B cell (primary cell): Measurements from ENCODE around the gene TBC1D17. TPM values are rescaled to one million over a fixed set of nuclear protein-coding genes. Genes with fewer than 3 reads are reported as not detected.

ENCODE experiments used
- ATAC-seq: fragments of 200-7000 bp; cut with Tn5 transposase; one replicate; pipeline ENCODE4 v1.10.0; 2021; ENCODE audit warnings: low read depth, mild to moderate bottlenecking, moderate number of reproducible peaks, moderate library complexity
- CTCF ChIA-PET: fragments of 350-600 bp; sonication (Branson Sonifier 250); formaldehyde crosslinking; loops from one replicate; lab custom pipeline; 2021; ENCODE audit warnings: antibody characterized with exemption, inconsistent platforms; lab: Charles Lee
- POLR2A ChIA-PET: fragments of 350-600 bp; sonication (Branson Sonifier 250); formaldehyde crosslinking; loops from one replicate; lab custom pipeline; 2021; ENCODE audit warnings: antibody characterized with exemption; lab: Charles Lee
- DNase-seq: peaks from one replicate; pipeline ENCODE4 v3.0.0; 2013
- H2AFZ ChIP-seq: 2 replicates; pipeline ENCODE4 v1.6.1; 2012; ENCODE audit warnings: mild to moderate bottlenecking, low read depth, low read length; ENCODE audit not compliant: insufficient read depth, poor library complexity, severe bottlenecking
- H3K27ac ChIP-seq, 2 donors: 1 replicate in 1 of 2; 2 replicates in 1 of 2; pipeline ENCODE4 v1.5.1; 2012 to 2013; ENCODE audit warnings: low read length in 2 of 2, mild to moderate bottlenecking in 2 of 2, moderate library complexity in 1 of 2
- H3K27me3 ChIP-seq, 4 experiments: fragments of 200-600 bp in 1 of 4; sonication (generic) in 1 of 4; replicated peaks in 1 of 4; 1 replicate in 2 of 4; 2 replicates in 2 of 4; pipeline versions ENCODE4 v1.6.1 to v1.7.0; 2013 to 2016; ENCODE audit warnings: low read length in 3 of 4, mild to moderate bottlenecking in 2 of 4, mixed read lengths in 1 of 4, moderate library complexity in 1 of 4; ENCODE audit not compliant: insufficient read depth in 4 of 4, control insufficient read depth in 3 of 4; ENCODE audit errors: control extremely low read depth in 1 of 4
- H3K36me3 ChIP-seq, 2 experiments: replicated peaks in 1 of 2; 1 replicate in 1 of 2; 2 replicates in 1 of 2; pipeline versions ENCODE4 v1.6.1 to v1.7.1; 2013; ENCODE audit warnings: low read length in 1 of 2; ENCODE audit not compliant: insufficient read depth in 2 of 2, control insufficient read depth in 1 of 2; ENCODE audit errors: control extremely low read depth in 1 of 2, extremely low read depth in 1 of 2
- H3K4me1 ChIP-seq, 2 donors: fragments of 200-600 bp in 1 of 2; sonication (generic) in 1 of 2; 1 replicate in 1 of 2; 2 replicates in 1 of 2; pipeline versions ENCODE4 v1.5.1 to v1.6.1; 2013 to 2017; ENCODE audit warnings: low read length in 2 of 2; ENCODE audit not compliant: control insufficient read depth in 2 of 2, insufficient read depth in 2 of 2
- H3K4me2 ChIP-seq: replicated peaks from 2 replicates; pipeline ENCODE3; 2012; ENCODE audit warnings: mild to moderate bottlenecking, low read depth, low read length; ENCODE audit not compliant: poor library complexity, severe bottlenecking
- H3K4me3 ChIP-seq, 5 experiments: fragments of 200-600 bp in 1 of 5; sonication (generic) in 1 of 5; 1 replicate in 3 of 5; 2 replicates in 2 of 5; pipeline versions ENCODE4 v1.5.1 to v1.7.0; 2011 to 2016; ENCODE audit warnings: low read length in 4 of 5, mild to moderate bottlenecking in 4 of 5, low read depth in 2 of 5, control low read depth in 1 of 5, moderate library complexity in 1 of 5; ENCODE audit not compliant: insufficient read depth in 1 of 5; ENCODE audit errors: control extremely low read depth in 1 of 5, extremely low read depth in 1 of 5
- H3K79me2 ChIP-seq: fragments of 200-600 bp; sonication (generic); one replicate; pipeline ENCODE4 v1.6.0; 2016; ENCODE audit warnings: low read length; ENCODE audit not compliant: control insufficient read depth, insufficient read depth
- H3K9ac ChIP-seq: fragments of 200-600 bp; sonication (generic); 2 replicates; pipeline ENCODE4 v1.6.1; 2017; ENCODE audit warnings: mild to moderate bottlenecking, low read length, moderate library complexity
- H3K9me3 ChIP-seq, 3 donors: one replicate each; pipeline versions ENCODE4 v1.6.1 to v1.7.1; 2013; ENCODE audit warnings: low read length in 2 of 3; ENCODE audit not compliant: control insufficient read depth in 2 of 3, insufficient read depth in 1 of 3; ENCODE audit errors: control extremely low read depth in 1 of 3
- H4K20me1 ChIP-seq: 2 replicates; pipeline ENCODE4 v1.6.0; 2012; ENCODE audit warnings: mild to moderate bottlenecking, low read length; ENCODE audit not compliant: insufficient read depth, control insufficient read depth, poor library complexity, severe bottlenecking
- H3K27ac Mint-ChIP-seq: one replicate; pipeline ENCODE4 v1.8.0; 2021; ENCODE audit warnings: mixed read lengths
- H3K27me3 Mint-ChIP-seq: one replicate; pipeline ENCODE4 v1.8.0; 2021; ENCODE audit warnings: mixed read lengths
- H3K4me1 Mint-ChIP-seq: one replicate; pipeline ENCODE4 v1.8.0; 2021; ENCODE audit warnings: mixed read lengths
- H3K4me3 Mint-ChIP-seq: one replicate; pipeline ENCODE4 v1.8.0; 2021; ENCODE audit warnings: mixed read lengths
- H3K9me3 Mint-ChIP-seq: one replicate; pipeline ENCODE4 v1.8.0; 2022; ENCODE audit warnings: mixed read lengths; ENCODE audit not compliant: insufficient read depth
- EZH2 ChIP-seq: IDR thresholded peaks from 2 replicates; pipeline ENCODE4 v1.6.1; 2012; ENCODE audit warnings: borderline replicate concordance, low read depth, mild to moderate bottlenecking, moderate library complexity, low read length; ENCODE audit not compliant: insufficient read depth, poor library complexity, severe bottlenecking
- WGBS: methylation state at CpG from one replicate; pipeline ENCODE4 v1.1.5; 2013; ENCODE audit warnings: missing lambda C conversion rate; ENCODE audit not compliant: insufficient coverage; 5-methylcytosine and 5-hydroxymethylcytosine counted together
- intact Hi-C: fragments of 100-400 bp; cut with micrococcal nuclease; formaldehyde crosslinking; loops from one replicate; pipeline ENCODE4 v1.10.0; 2022
- polyA plus RNA-seq: library from polyadenylated mRNA; depleted of rRNA; stranded (reverse); fragments of >200 nt; gene quantifications from 2 replicates; pipeline ENCODE4 v1.2.3, GENCODE V29; 2012
- total RNA-seq, 2 donors: library from RNA; stranded (reverse); fragments of 120-200 nt in 1 of 2; gene quantifications; 1 replicate in 1 of 2; 2 replicates in 1 of 2; pipeline versions ENCODE4 v1.2.3 to v1.2.4, GENCODE V29; 2013 to 2022
- TF ChIP-seq, protein P1 (sequence below): fragments of 200-600 bp; IDR thresholded peaks from one replicate; pipeline ENCODE4 v1.8.0; 2022; ENCODE audit warnings: antibody characterized with exemption, mild to moderate bottlenecking

TBC1D17 gene
- total and polyA plus RNA-seq, 2 donors (not counting 1 experiment from before 2014, with no cell fraction given): 85.7 to 98.7 TPM

DNA sequence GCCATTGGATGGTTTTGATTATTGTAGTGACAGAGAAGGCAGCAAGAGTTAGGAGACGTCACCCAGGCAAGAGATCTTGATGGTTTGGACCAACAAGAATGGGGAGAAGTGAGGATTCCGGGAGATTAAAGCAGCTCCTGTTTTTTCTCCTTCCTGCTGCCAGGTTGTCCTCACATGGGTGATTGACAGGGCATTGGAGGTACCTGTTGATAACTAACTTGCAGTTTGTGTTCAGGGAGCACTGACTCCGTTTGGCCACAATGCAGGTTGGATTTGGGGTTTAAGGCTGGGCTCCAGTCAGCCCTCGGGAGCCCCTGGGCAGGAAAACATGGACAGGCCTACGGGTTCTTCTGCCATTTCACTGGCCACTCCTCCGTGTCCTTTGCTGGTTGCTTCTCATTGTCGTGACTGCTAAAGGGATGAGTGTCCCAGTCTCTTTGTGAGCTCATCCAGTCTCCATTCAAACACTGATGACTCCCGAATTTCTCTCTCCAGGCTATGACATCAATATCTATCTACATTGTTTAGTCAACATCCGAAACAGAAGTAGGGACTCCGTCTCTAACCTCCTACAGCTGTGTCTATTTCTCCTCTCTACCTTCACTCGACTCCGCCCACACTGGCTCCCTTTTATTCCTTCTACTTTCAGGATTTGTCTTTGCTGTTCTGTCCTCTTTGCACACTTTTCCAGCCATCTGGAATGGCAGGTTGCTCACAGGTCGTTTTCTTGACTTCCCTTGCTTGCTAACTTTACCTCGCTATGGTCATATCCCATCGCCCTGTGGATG lies 27.9 kb upstream of the TBC1D17 start:
- Histone ChIP-seq H3K4me1 (peaks cover 41 to 60% of the 10 kb centered on the region in 2 donors), H3K36me3 (peaks cover 0 to 4% of the 10 kb centered on the region in 2 experiments), H3K9me3 (peaks cover 0 to 6% (median 0%) of the 10 kb centered on the region in 3 donors), H3K4me3 (peak overlapping the region in 1 of 5 experiments; percentile 95), H3K4me2 (peak overlapping the region; percentile 83), H3K79me2 (peaks cover 35% of the 10 kb centered on the region), H4K20me1 (peaks cover 30% of the 10 kb centered on the region), H3K9ac (peak overlapping the region; percentile 96), H3K27me3 (no peaks in the 10 kb centered on the region), H3K27ac (no peak overlapping the region), H2AFZ (no peak overlapping the region)
- Mint-ChIP-seq H3K27ac (peak overlapping the region; percentile 98), H3K27me3 (no peaks in the 10 kb centered on the region), H3K4me1 (peaks cover 56% of the 10 kb centered on the region), H3K4me3 (peak overlapping the region; percentile 93), H3K9me3 (no peaks in the 10 kb centered on the region)
- intact Hi-C loops: loop anchor here (1.0 kb wide), 4 partner anchors 18 to 83 kb away; partner anchors contain the start of genes FUZ, MED25 and PNKP
- no peak for ATAC-seq
- TF ChIP-seq, protein P1, sequence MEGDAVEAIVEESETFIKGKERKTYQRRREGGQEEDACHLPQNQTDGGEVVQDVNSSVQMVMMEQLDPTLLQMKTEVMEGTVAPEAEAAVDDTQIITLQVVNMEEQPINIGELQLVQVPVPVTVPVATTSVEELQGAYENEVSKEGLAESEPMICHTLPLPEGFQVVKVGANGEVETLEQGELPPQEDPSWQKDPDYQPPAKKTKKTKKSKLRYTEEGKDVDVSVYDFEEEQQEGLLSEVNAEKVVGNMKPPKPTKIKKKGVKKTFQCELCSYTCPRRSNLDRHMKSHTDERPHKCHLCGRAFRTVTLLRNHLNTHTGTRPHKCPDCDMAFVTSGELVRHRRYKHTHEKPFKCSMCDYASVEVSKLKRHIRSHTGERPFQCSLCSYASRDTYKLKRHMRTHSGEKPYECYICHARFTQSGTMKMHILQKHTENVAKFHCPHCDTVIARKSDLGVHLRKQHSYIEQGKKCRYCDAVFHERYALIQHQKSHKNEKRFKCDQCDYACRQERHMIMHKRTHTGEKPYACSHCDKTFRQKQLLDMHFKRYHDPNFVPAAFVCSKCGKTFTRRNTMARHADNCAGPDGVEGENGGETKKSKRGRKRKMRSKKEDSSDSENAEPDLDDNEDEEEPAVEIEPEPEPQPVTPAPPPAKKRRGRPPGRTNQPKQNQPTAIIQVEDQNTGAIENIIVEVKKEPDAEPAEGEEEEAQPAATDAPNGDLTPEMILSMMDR: no peak
- no peak for TF ChIP-seq EZH2
- peak; percentile 28 for DNase-seq
- CTCF ChIA-PET: interaction anchor here (0.5 to 1.4 kb wide), 8 partner anchors 8 to 171 kb away, joined by 3 to 6 read pairs (median 4); partner anchors contain the start of genes AKT1S1, FUZ and TBC1D17
- 93% methylated on average over 14 of the region's 15 CpGs for WGBS
- POLR2A ChIA-PET: interaction anchor here (0.9 to 4.8 kb wide), 6 partner anchors 19 to 208 kb away, joined by 3 to 40 read pairs (median 12); partner anchors contain the start of genes AKT1S1, AP2A1, FUZ and MED25

DNA sequence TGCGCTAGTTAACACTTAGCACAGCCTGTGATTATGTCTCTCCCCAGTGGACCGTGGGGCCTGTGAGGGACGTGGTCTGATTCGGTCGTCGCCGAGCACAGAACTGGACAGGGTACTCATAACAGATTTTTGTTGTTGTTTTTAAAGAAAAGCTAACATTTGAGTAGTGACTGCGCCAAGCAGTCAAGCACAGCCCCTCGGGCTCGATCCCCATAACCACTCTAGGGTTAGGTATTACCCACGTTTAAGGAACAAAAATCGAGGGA lies 27.3 kb upstream of the TBC1D17 start:
- H3K9me3 ChIP-seq: peaks cover 0 to 6% (median 0%) of the 10 kb centered on the region in 3 donors
- H3K27me3 ChIP-seq: no peaks in the 10 kb centered on the region
- H3K27ac Mint-ChIP-seq: peak overlapping the region; percentile 98
- peaks cover 36 to 55% of the 10 kb centered on the region in 2 donors for H3K4me1 ChIP-seq
- ATAC-seq (no peak), DNase-seq (no peak)
- peak overlapping the region; percentile 83 for H3K4me2 ChIP-seq
- H3K36me3 ChIP-seq: peaks cover 0 to 9% of the 10 kb centered on the region in 2 experiments
- peaks cover 35% of the 10 kb centered on the region for H4K20me1 ChIP-seq
- peak overlapping the region; percentile 93 for H3K4me3 Mint-ChIP-seq
- H3K79me2 ChIP-seq: peaks cover 35% of the 10 kb centered on the region
- CTCF ChIA-PET: interaction anchor here (0.5 to 1.4 kb wide), 9 partner anchors 8 to 151 kb away, joined by 3 to 6 read pairs (median 4); partner anchors contain the start of genes AKT1S1, FUZ and TBC1D17
- POLR2A ChIA-PET: interaction anchor here (0.9 to 4.8 kb wide), 9 partner anchors 9 to 259 kb away, joined by 3 to 40 read pairs (median 7); partner anchors contain the start of genes AKT1S1, AP2A1, FUZ and MED25
- TF ChIP-seq EZH2: no peak
- TF ChIP-seq, protein P1: no peak
- peak overlapping the region; percentile 85 for H2AFZ ChIP-seq
- H3K27me3 Mint-ChIP-seq: no peaks in the 10 kb centered on the region
- H3K27ac ChIP-seq: peak overlapping the region; percentile 91 to 95
- H3K9me3 Mint-ChIP-seq: no peaks in the 10 kb centered on the region
- peak overlapping the region; percentile 45 to 95 (median 89) for H3K4me3 ChIP-seq
- peaks cover 51% of the 10 kb centered on the region for H3K4me1 Mint-ChIP-seq
- 75% methylated on average over 7 of the region's 12 CpGs for WGBS
- peak overlapping the region; percentile 96 for H3K9ac ChIP-seq
- intact Hi-C loops: loop anchor here (1.0 kb wide), 4 partner anchors 17 to 84 kb away; partner anchors contain the start of genes FUZ, MED25 and PNKP
